H9 (cell line): ENCODE measurements around the gene C1QTNF6. TPM values are rescaled to one million over a fixed set of nuclear protein-coding genes. Genes with fewer than 3 reads are reported as not detected.

Experiments used
- DNase-seq: peaks from one replicate; pipeline ENCODE4 v3.0.0-alpha.2; 2017
- H2AFZ ChIP-seq: one replicate; pipeline ENCODE4 v1.6.1; 2013; ENCODE audit warnings: mild to moderate bottlenecking, low read length, control low read depth, moderate library complexity
- H2AK5ac ChIP-seq: 2 replicates; pipeline ENCODE4 v1.6.1; 2013; ENCODE audit warnings: low read length, control low read depth, mixed read lengths; ENCODE audit not compliant: insufficient read length
- H2BK120ac ChIP-seq: one replicate; pipeline ENCODE4 v1.6.1; 2013; ENCODE audit warnings: low read depth, mild to moderate bottlenecking, low read length, control low read depth, inconsistent platforms; ENCODE audit not compliant: poor library complexity, severe bottlenecking
- H2BK12ac ChIP-seq: 2 replicates; pipeline ENCODE4 v1.6.1; 2013; ENCODE audit warnings: low read length, control low read depth, mixed read lengths, low read depth; ENCODE audit not compliant: insufficient read length
- H2BK15ac ChIP-seq: 2 replicates; pipeline ENCODE4 v1.6.1; 2013; ENCODE audit warnings: low read depth, low read length, control low read depth
- H2BK20ac ChIP-seq: one replicate; pipeline ENCODE4 v1.6.1; 2013; ENCODE audit warnings: low read depth, mild to moderate bottlenecking, low read length, control low read depth, inconsistent platforms; ENCODE audit not compliant: poor library complexity, severe bottlenecking
- H2BK5ac ChIP-seq: 2 replicates; pipeline ENCODE4 v1.6.1; 2013; ENCODE audit warnings: low read length, control low read depth, mixed read lengths; ENCODE audit not compliant: insufficient read length
- H3K14ac ChIP-seq: 2 replicates; pipeline ENCODE4 v1.6.1; 2013; ENCODE audit warnings: low read length, control low read depth; ENCODE audit not compliant: insufficient read depth
- H3K18ac ChIP-seq: 2 replicates; pipeline ENCODE4 v1.6.1; 2013; ENCODE audit warnings: low read depth, mild to moderate bottlenecking, mixed read lengths, low read length, control low read depth; ENCODE audit not compliant: insufficient read length
- H3K23ac ChIP-seq: 2 replicates; pipeline ENCODE4 v1.6.1; 2013; ENCODE audit warnings: low read length, control low read depth, mixed read lengths, low read depth; ENCODE audit not compliant: insufficient read length
- H3K23me2 ChIP-seq: 2 replicates; pipeline ENCODE4 v1.6.1; 2013; ENCODE audit warnings: low read depth, mild to moderate bottlenecking, mixed read lengths, low read length, control low read depth; ENCODE audit not compliant: insufficient read length, poor library complexity, severe bottlenecking
- H3K27ac ChIP-seq: 2 replicates; pipeline ENCODE4 v1.5.1; 2013; ENCODE audit warnings: low read length, control low read depth, mixed read lengths, low read depth; ENCODE audit not compliant: insufficient read length
- H3K27me3 ChIP-seq: 2 replicates; pipeline ENCODE4 v1.6.1; 2013; ENCODE audit warnings: low read length, control low read depth, inconsistent platforms; ENCODE audit not compliant: insufficient read depth
- H3K4ac ChIP-seq: 2 replicates; pipeline ENCODE4 v1.6.1; 2013; ENCODE audit warnings: low read depth, mild to moderate bottlenecking, control low read depth, inconsistent platforms, low read length, moderate library complexity
- H3K4me1 ChIP-seq: 2 replicates; pipeline ENCODE4 v1.6.1; 2013; ENCODE audit warnings: low read length, control low read depth, inconsistent platforms; ENCODE audit not compliant: insufficient read depth
- H3K4me2 ChIP-seq: 2 replicates; pipeline ENCODE4 v1.6.1; 2013; ENCODE audit warnings: low read length, control low read depth, mixed read lengths; ENCODE audit not compliant: insufficient read length, insufficient read depth
- H3K56ac ChIP-seq: 2 replicates; pipeline ENCODE4 v1.6.1; 2013; ENCODE audit warnings: low read depth, mild to moderate bottlenecking, mixed read lengths, low read length, control low read depth; ENCODE audit not compliant: insufficient read length
- H3K79me1 ChIP-seq: 2 replicates; pipeline ENCODE4 v1.6.1; 2013; ENCODE audit warnings: low read depth, mild to moderate bottlenecking, moderate library complexity, low read length, control low read depth, inconsistent platforms; ENCODE audit not compliant: insufficient read depth, poor library complexity, severe bottlenecking
- H3K79me2 ChIP-seq: 2 replicates; pipeline ENCODE4 v1.6.1; 2013; ENCODE audit warnings: low read length, control low read depth, inconsistent platforms; ENCODE audit not compliant: insufficient read depth
- H3K9ac ChIP-seq: 2 replicates; pipeline ENCODE4 v1.6.1; 2013; ENCODE audit warnings: low read length, control low read depth, mixed read lengths; ENCODE audit not compliant: insufficient read length; ENCODE audit errors: extremely low read depth
- H3K9me3 ChIP-seq: one replicate; pipeline ENCODE4 v1.6.1; 2013; ENCODE audit warnings: low read depth, low read length, inconsistent platforms; ENCODE audit not compliant: control insufficient read depth
- H3T11ph ChIP-seq: one replicate; pipeline ENCODE4 v1.6.1; 2013; ENCODE audit warnings: mild to moderate bottlenecking, low read length, control low read depth, inconsistent platforms
- H4K20me1 ChIP-seq: one replicate; pipeline ENCODE4 v1.6.1; 2013; ENCODE audit not compliant: control insufficient read depth, insufficient read length, insufficient read depth
- H4K5ac ChIP-seq: 2 replicates; pipeline ENCODE4 v1.6.1; 2013; ENCODE audit warnings: low read depth, mild to moderate bottlenecking, mixed read lengths, low read length, control low read depth; ENCODE audit not compliant: insufficient read length
- H4K8ac ChIP-seq: replicated peaks from 2 replicates; pipeline ENCODE4 v1.6.1; 2013; ENCODE audit warnings: low read length, control low read depth, mixed read lengths, low read depth; ENCODE audit not compliant: insufficient read length
- H4K91ac ChIP-seq: 2 replicates; pipeline ENCODE4 v1.6.1; 2013; ENCODE audit warnings: low read depth, mild to moderate bottlenecking, moderate library complexity, mixed read lengths, low read length, control low read depth; ENCODE audit not compliant: insufficient read length
- H3K27ac Mint-ChIP-seq, 3 experiments: 2 replicates in 2 of 3; 3 replicates in 1 of 3; pipeline ENCODE4 v1.8.0; 2020 to 2021; ENCODE audit warnings: mixed read lengths in 3 of 3, mild to moderate bottlenecking in 1 of 3, moderate library complexity in 1 of 3
- H3K27me3 Mint-ChIP-seq: 2 replicates; pipeline ENCODE4 v1.8.0; 2021; ENCODE audit warnings: low read depth, mild to moderate bottlenecking, moderate library complexity, mixed read lengths
- H3K36me3 Mint-ChIP-seq, 3 experiments: 2 replicates in 2 of 3; 3 replicates in 1 of 3; pipeline ENCODE4 v1.8.0; 2020 to 2021; ENCODE audit warnings: low read depth in 3 of 3, mixed read lengths in 3 of 3; ENCODE audit not compliant: insufficient read depth in 1 of 3
- H3K4me1 Mint-ChIP-seq, 2 experiments: 2 replicates each; pipeline ENCODE4 v1.8.0; 2020; ENCODE audit warnings: mixed read lengths in 2 of 2
- H3K4me3 Mint-ChIP-seq, 2 experiments: 2 replicates in 1 of 2; 3 replicates in 1 of 2; pipeline ENCODE4 v1.8.0; 2020 to 2021; ENCODE audit warnings: mild to moderate bottlenecking in 2 of 2, mixed read lengths in 2 of 2, moderate library complexity in 1 of 2
- H3K9me3 Mint-ChIP-seq, 2 experiments: 2 replicates in 1 of 2; 3 replicates in 1 of 2; pipeline ENCODE4 v1.8.0; 2020; ENCODE audit warnings: mild to moderate bottlenecking in 2 of 2, mixed read lengths in 2 of 2, moderate library complexity in 1 of 2
- WGBS: extraction: QIAGEN DNeasy Blood & Tissue Kit; methylation state at CpG from one replicate; pipeline ENCODE4 v1.1.7; 2013; ENCODE audit warnings: missing lambda C conversion rate, low lambda C conversion rate, mixed read lengths; ENCODE audit not compliant: insufficient read length; ENCODE audit errors: extremely low coverage; 5-methylcytosine and 5-hydroxymethylcytosine counted together
- total RNA-seq: library from RNA; stranded (reverse); gene quantifications from 2 replicates; pipeline ENCODE4 v1.2.1, GENCODE V29; 2021
- TF ChIP-seq, protein P1 (sequence below): fragments of 200-600 bp; sonication (generic); conservative IDR thresholded peaks from 3 replicates; pipeline ENCODE4 v1.8.0; 2021; ENCODE audit warnings: antibody characterized with exemption, mild to moderate bottlenecking

The C1QTNF6 gene
- total RNA-seq, 1 experiment from 2014 or later, result 5.0 TPM

- no peak overlapping the region for H3T11ph ChIP-seq
- H2AK5ac ChIP-seq, result no peak overlapping the region
- H3K27ac ChIP-seq, result no peak overlapping the region
- H3K23ac ChIP-seq, result no peak overlapping the region
- H2BK20ac ChIP-seq, result no peak overlapping the region
- no peak overlapping the region for H3K9ac ChIP-seq
- Mint-ChIP-seq H3K27me3 (no peaks in the 10 kb centered on the region; the same call in 1 of the 2 replicates), H3K36me3 (peaks cover 7 to 12% (median 8%) of the 10 kb centered on the region in 3 experiments; a peak in 4 of 7 replicates), H3K4me3 (peak overlapping the region; percentile 22 to 38; a peak in 4 of 5 replicates), H3K9me3 (peaks cover 0 to 6% of the 10 kb centered on the region in 2 experiments; a peak in 3 of 5 replicates), H3K4me1 (peaks cover 29 to 46% of the 10 kb centered on the region in 2 experiments), H3K27ac (peak overlapping the region in 2 of 3 experiments; percentile 2 to 72; a peak in 3 of 7 replicates)
- TF ChIP-seq, protein P1, sequence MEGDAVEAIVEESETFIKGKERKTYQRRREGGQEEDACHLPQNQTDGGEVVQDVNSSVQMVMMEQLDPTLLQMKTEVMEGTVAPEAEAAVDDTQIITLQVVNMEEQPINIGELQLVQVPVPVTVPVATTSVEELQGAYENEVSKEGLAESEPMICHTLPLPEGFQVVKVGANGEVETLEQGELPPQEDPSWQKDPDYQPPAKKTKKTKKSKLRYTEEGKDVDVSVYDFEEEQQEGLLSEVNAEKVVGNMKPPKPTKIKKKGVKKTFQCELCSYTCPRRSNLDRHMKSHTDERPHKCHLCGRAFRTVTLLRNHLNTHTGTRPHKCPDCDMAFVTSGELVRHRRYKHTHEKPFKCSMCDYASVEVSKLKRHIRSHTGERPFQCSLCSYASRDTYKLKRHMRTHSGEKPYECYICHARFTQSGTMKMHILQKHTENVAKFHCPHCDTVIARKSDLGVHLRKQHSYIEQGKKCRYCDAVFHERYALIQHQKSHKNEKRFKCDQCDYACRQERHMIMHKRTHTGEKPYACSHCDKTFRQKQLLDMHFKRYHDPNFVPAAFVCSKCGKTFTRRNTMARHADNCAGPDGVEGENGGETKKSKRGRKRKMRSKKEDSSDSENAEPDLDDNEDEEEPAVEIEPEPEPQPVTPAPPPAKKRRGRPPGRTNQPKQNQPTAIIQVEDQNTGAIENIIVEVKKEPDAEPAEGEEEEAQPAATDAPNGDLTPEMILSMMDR, result no peak
- no peaks in the 10 kb centered on the region for H3K79me2 ChIP-seq
- no peak overlapping the region for H4K91ac ChIP-seq
- no peak overlapping the region for H3K56ac ChIP-seq
- peaks cover 9% of the 10 kb centered on the region for H3K23me2 ChIP-seq
- H3K14ac ChIP-seq, result no peak overlapping the region
- H4K8ac ChIP-seq, result no peak overlapping the region
- no peak overlapping the region for H2BK120ac ChIP-seq
- H3K4me2 ChIP-seq, result no peak overlapping the region
- H2BK5ac ChIP-seq, result no peak overlapping the region
- no peaks in the 10 kb centered on the region for H3K9me3 ChIP-seq
- H2AFZ ChIP-seq, result no peak overlapping the region
- peaks cover 5% of the 10 kb centered on the region for H3K4me1 ChIP-seq
- H2BK15ac ChIP-seq, result no peak overlapping the region
- no peak overlapping the region for H3K18ac ChIP-seq
- H2BK12ac ChIP-seq, result no peak overlapping the region
- H3K27me3 ChIP-seq, result no peaks in the 10 kb centered on the region
- peak; percentile 66 for DNase-seq
- H4K5ac ChIP-seq, result no peak overlapping the region
- WGBS, result no CpG with 5 or more reads among the region's 9 CpGs
- no peaks in the 10 kb centered on the region for H3K79me1 ChIP-seq
- H3K4ac ChIP-seq, result no peak overlapping the region
- no peaks in the 10 kb centered on the region for H4K20me1 ChIP-seq
Measured at GRCh38 chr22:37186228-37186996, 1.6 kb downstream of the C1QTNF6 start.
